K562 (cell line): ENCODE results near the gene SORT1. TPM values are rescaled to one million over a fixed set of nuclear protein-coding genes. Genes with fewer than 3 reads are reported as not detected.
A peak's percentile ranks its signal among the peaks of the same experiment; 100 is the strongest.

Experiments
- ATAC-seq: fragments of 200-7000 bp; cut with Tn5 transposase; 3 replicates; pipeline ENCODE4 v1.9.1; 2020; ENCODE audit warnings: moderate library complexity
- BruUV-seq: library from RNA; stranded (reverse); fragments of 400-500 nt; replicated peaks from 2 replicates; lab custom pipeline; 2021; lab: Mats Ljungman, UMichigan
- CTCF ChIA-PET: fragments of 300-600 bp; formaldehyde crosslinking; extraction: SDS; loops from one replicate; lab custom pipeline; 2021; ENCODE audit warnings: low intra/inter-chr PET ratio; lab: Yijun Ruan, JAX
- POLR2A ChIA-PET: fragments of 300-600, 350-650 bp; sonication (Branson Sonifier 250); formaldehyde crosslinking; extraction: SDS; loops from one replicate; lab custom pipeline; 2021; ENCODE audit warnings: antibody characterized with exemption, inconsistent platforms; lab: Yijun Ruan, JAX
- DNase-seq, 4 experiments: peaks; one replicate each; pipeline versions ENCODE4 v3.0.0 to v3.0.0-alpha.2; 2011 to 2018; ENCODE audit warnings: low spot score in 3 of 4, mixed read lengths in 3 of 4; ENCODE audit errors: extremely low read depth in 1 of 4
- FAIRE-seq: peaks from 2 replicates; lab custom pipeline; 2011; peaks lifted over from hg19 to GRCh38; lab: Jason Lieb, UNC
- H2AFZ ChIP-seq: 2 replicates; pipeline ENCODE4 v1.6.0; 2011; ENCODE audit warnings: low read depth, low read length, control low read depth, inconsistent platforms
- H3K27ac ChIP-seq: fragments of 200-600 bp; 3 replicates; pipeline ENCODE4 v1.8.0; 2011; ENCODE audit warnings: low read depth, mild to moderate bottlenecking, control low read depth, inconsistent platforms, low read length, moderate library complexity, mixed read lengths; ENCODE audit errors: extremely low read depth
- H3K27me3 ChIP-seq, 2 experiments: fragments of 300-600 bp in 1 of 2; 2 replicates in 1 of 2; 3 replicates in 1 of 2; pipeline versions ENCODE4 v1.6.0 to v1.8.0; 2011; ENCODE audit warnings: inconsistent platforms in 2 of 2, low read length in 2 of 2, mild to moderate bottlenecking in 1 of 2, mixed read lengths in 1 of 2, moderate library complexity in 1 of 2; ENCODE audit not compliant: control insufficient read depth in 2 of 2, insufficient read depth in 2 of 2
- H3K36me3 ChIP-seq: fragments of 300-600 bp; 3 replicates; pipeline ENCODE4 v1.8.0; 2011; ENCODE audit warnings: mild to moderate bottlenecking, low read length, inconsistent platforms; ENCODE audit not compliant: control insufficient read depth, insufficient read depth
- H3K4me1 ChIP-seq, 2 experiments: fragments of 200-600 bp in 1 of 2; replicated peaks in 1 of 2; 2 replicates in 1 of 2; 3 replicates in 1 of 2; pipeline versions ENCODE4 v1.5.1 to v1.8.0; 2011; ENCODE audit warnings: inconsistent platforms in 2 of 2, low read length in 2 of 2, mild to moderate bottlenecking in 1 of 2, mixed read lengths in 1 of 2, moderate library complexity in 1 of 2; ENCODE audit not compliant: control insufficient read depth in 2 of 2, insufficient read depth in 2 of 2
- H3K4me2 ChIP-seq: 2 replicates; pipeline ENCODE4 v1.6.1; 2011; ENCODE audit warnings: low read length, control low read depth, inconsistent platforms, mixed read lengths; ENCODE audit not compliant: insufficient read depth
- H3K4me3 ChIP-seq: fragments of 200-600 bp; sonication (generic), shearing (Covaris generic); 2 replicates; pipeline ENCODE4 v1.5.1; 2016; ENCODE audit warnings: control low read depth, inconsistent platforms
- H3K79me2 ChIP-seq: fragments of 200-600 bp; 3 replicates; pipeline ENCODE4 v1.8.0; 2011; ENCODE audit warnings: low read length, inconsistent platforms; ENCODE audit not compliant: control insufficient read depth, insufficient read depth
- H3K9ac ChIP-seq, 2 experiments: 2 replicates each; pipeline versions ENCODE4 v1.6.0 to v1.6.1; 2011; ENCODE audit warnings: low read depth in 2 of 2, low read length in 2 of 2, control low read depth in 1 of 2, inconsistent platforms in 1 of 2, mild to moderate bottlenecking in 1 of 2, mixed read lengths in 1 of 2; ENCODE audit not compliant: insufficient read depth in 1 of 2
- H3K9me1 ChIP-seq: one replicate; pipeline ENCODE4 v1.6.0; 2011; ENCODE audit warnings: inconsistent platforms, mild to moderate bottlenecking, low read length, moderate library complexity; ENCODE audit not compliant: control insufficient read depth, insufficient read depth
- H3K9me3 ChIP-seq: replicated peaks from 2 replicates; pipeline ENCODE4 v1.5.1; 2011; ENCODE audit warnings: low read depth, low read length, inconsistent platforms; ENCODE audit not compliant: control insufficient read depth, insufficient read depth
- H4K20me1 ChIP-seq: replicated peaks from 2 replicates; pipeline ENCODE4 v1.6.1; 2011; ENCODE audit warnings: low read length, inconsistent platforms, mixed read lengths; ENCODE audit not compliant: control insufficient read depth, insufficient read depth
- CBFA2T2 ChIP-seq: fragments of 450-650 bp; conservative IDR thresholded peaks from 2 replicates; pipeline ENCODE4 v1.6.1; 2017; ENCODE audit warnings: mild to moderate bottlenecking
- CBX1 ChIP-seq: sonication (generic); IDR thresholded peaks from 2 replicates; pipeline ENCODE4 v1.6.1; 2016; ENCODE audit warnings: antibody characterized with exemption, low read depth, mild to moderate bottlenecking
- EWSR1 ChIP-seq: fragments of 450-650 bp; IDR thresholded peaks from 2 replicates; pipeline ENCODE4 v1.6.1; 2018; ENCODE audit warnings: borderline replicate concordance, mild to moderate bottlenecking, low read depth, moderate library complexity; ENCODE audit not compliant: partially characterized antibody
- POU5F1 ChIP-seq: fragments of 150-350 bp; IDR thresholded peaks from 2 replicates; pipeline ENCODE4 v1.6.1; 2014; ENCODE audit warnings: borderline replicate concordance, low read length, low read depth, mild to moderate bottlenecking; ENCODE audit not compliant: partially characterized antibody
- TBP ChIP-seq: optimal IDR thresholded peaks from 2 replicates; pipeline ENCODE3; 2011; ENCODE audit warnings: low read depth, low read length, improper control_type of control experiment
- WGBS: fragments of 100-300 bp; shearing (Covaris generic); methylation state at CpG from one replicate; pipeline ENCODE4 v1.1.6; 2016; ENCODE audit warnings: low coverage, mixed read lengths; ENCODE audit not compliant: insufficient coverage; ENCODE audit errors: missing lambda C conversion rate; 5-methylcytosine and 5-hydroxymethylcytosine counted together
- in situ Hi-C: fragments of 300-500 bp; cut with MboI; formaldehyde crosslinking; loops from 4 replicates; pipeline ENCODE4 v1.15.0; 2018; ENCODE audit warnings: inconsistent platforms, mixed read lengths
- intact Hi-C: fragments of 100-400 bp; cut with micrococcal nuclease; formaldehyde crosslinking; loops from 2 replicates; pipeline ENCODE4 v1.14.2; 2022
- polyA plus RNA-seq, 8 experiments: library from polyadenylated mRNA; depleted of rRNA in 4 of 8; stranded (reverse) in 5 of 8; unstranded in 3 of 8; fragments of >200 nt; fragmentation: Nextera tagmentation in 2 of 8; fragmentation: Illumina TruSeq in 1 of 8; extraction: Ambion mirVana in 2 of 8; extraction: Trizol in 1 of 8; gene quantifications; 2 replicates each; pipeline versions ENCODE4 v1.2.1 to v1.2.3, GENCODE V29; 2011 to 2014; ENCODE audit warnings: inconsistent platforms in 1 of 8, missing spikeins in 1 of 8
- total RNA-seq, 7 experiments: library from RNA; depleted of rRNA in 6 of 7; stranded (reverse); fragments of >200 nt in 6 of 7; fragmentation: Illumina TruSeq in 2 of 7; extraction: Trizol in 2 of 7; gene quantifications; 2 replicates each; pipeline versions ENCODE4 v1.2.1 to v1.2.3, GENCODE V29; 2011 to 2021; ENCODE audit warnings: low replicate concordance in 1 of 7
- TF ChIP-seq, protein P1 (sequence below): fragments of 450-650 bp; IDR thresholded peaks from 2 replicates; pipeline ENCODE4 v1.6.1; 2017; ENCODE audit warnings: antibody characterized with exemption, mild to moderate bottlenecking

The SORT1 gene
- total and polyA plus RNA-seq, 9 of the 15 experiments (the other 6 are each of a cell fraction or from before 2014, with no cell fraction given), result 27.4 to 112 (median 65.0) TPM

DNA sequence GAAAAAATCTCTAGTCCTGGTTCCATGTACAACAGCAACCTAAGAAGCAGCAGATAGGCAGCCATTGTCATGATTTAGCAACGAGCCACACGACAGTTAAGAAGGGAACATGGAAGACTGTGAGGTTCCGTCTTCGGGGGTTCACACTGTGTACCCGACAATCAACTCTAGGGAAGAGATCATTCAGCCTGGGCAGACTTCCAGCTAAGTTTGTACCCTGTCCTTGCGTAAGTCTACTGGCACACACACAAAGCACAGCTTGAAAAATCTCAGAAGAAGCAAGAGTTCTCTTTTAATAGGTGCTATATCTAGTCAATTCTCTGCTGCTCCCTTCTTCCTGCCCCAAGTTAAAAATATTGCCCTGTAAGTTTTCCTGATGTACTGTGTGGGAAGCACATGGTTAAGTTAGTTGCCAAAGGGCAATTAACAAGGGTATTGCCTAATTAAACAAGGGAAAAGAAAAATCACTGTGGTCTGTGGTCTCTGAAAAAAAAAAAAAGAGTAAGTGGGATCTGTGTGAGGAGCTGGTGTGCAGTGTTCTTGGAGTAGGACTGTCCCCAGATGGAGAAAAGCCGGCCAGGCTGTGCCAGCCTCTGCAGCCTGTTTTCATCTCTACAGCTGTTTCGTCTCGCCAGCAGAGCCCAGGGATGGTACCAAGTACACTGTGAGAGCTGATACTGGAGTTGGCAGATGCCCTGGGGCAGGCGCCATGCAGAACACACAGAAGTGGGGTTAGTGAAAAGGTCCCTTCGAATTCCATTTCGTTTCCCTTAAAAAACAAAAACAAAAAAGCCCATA, 84.5 kb downstream of the SORT1 start:
- no peak for TF ChIP-seq CBFA2T2
- TF ChIP-seq, protein P1, sequence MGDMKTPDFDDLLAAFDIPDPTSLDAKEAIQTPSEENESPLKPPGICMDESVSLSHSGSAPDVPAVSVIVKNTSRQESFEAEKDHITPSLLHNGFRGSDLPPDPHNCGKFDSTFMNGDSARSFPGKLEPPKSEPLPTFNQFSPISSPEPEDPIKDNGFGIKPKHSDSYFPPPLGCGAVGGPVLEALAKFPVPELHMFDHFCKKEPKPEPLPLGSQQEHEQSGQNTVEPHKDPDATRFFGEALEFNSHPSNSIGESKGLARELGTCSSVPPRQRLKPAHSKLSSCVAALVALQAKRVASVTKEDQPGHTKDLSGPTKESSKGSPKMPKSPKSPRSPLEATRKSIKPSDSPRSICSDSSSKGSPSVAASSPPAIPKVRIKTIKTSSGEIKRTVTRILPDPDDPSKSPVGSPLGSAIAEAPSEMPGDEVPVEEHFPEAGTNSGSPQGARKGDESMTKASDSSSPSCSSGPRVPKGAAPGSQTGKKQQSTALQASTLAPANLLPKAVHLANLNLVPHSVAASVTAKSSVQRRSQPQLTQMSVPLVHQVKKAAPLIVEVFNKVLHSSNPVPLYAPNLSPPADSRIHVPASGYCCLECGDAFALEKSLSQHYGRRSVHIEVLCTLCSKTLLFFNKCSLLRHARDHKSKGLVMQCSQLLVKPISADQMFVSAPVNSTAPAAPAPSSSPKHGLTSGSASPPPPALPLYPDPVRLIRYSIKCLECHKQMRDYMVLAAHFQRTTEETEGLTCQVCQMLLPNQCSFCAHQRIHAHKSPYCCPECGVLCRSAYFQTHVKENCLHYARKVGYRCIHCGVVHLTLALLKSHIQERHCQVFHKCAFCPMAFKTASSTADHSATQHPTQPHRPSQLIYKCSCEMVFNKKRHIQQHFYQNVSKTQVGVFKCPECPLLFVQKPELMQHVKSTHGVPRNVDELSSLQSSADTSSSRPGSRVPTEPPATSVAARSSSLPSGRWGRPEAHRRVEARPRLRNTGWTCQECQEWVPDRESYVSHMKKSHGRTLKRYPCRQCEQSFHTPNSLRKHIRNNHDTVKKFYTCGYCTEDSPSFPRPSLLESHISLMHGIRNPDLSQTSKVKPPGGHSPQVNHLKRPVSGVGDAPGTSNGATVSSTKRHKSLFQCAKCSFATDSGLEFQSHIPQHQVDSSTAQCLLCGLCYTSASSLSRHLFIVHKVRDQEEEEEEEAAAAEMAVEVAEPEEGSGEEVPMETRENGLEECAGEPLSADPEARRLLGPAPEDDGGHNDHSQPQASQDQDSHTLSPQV, result no peak
- TF ChIP-seq EWSR1, result no peak
- TF ChIP-seq TBP, result no peak
- no peak for TF ChIP-seq CBX1
- TF ChIP-seq POU5F1, result no peak
- H3K4me1 ChIP-seq, result peaks cover 3 to 11% of the 10 kb centered on the region in 2 experiments
- no peak for FAIRE-seq
- 85% methylated on average over 12 of the region's 12 CpGs for WGBS
- intact Hi-C loops, result no loop called here
- TSS peak; percentile 23 for BruUV-seq
- no peak for DNase-seq
- no peaks in the 10 kb centered on the region for H3K79me2 ChIP-seq
- no peak overlapping the region for H3K4me2 ChIP-seq
- no peaks in the 10 kb centered on the region for H3K9me3 ChIP-seq
- no peaks in the 10 kb centered on the region for H3K9me1 ChIP-seq
- in situ Hi-C loops, result no loop called here
- H3K9ac ChIP-seq, result no peak overlapping the region
- H3K4me3 ChIP-seq, result no peak overlapping the region
- POLR2A ChIA-PET, result no interaction called here
- H2AFZ ChIP-seq, result no peak overlapping the region
- peaks cover 2% of the 10 kb centered on the region; the same call in 1 of the 2 replicates for H4K20me1 ChIP-seq
- no peak for ATAC-seq
- H3K27ac ChIP-seq, result no peak overlapping the region
- CTCF ChIA-PET, result interaction anchor here (0.7 kb wide), 1 partner anchor 196 kb away, joined by 6 read pairs; the partner anchor contains the start of gene AMIGO1
- H3K27me3 ChIP-seq, result no peaks in the 10 kb centered on the region
- peaks cover 74% of the 10 kb centered on the region for H3K36me3 ChIP-seq
